Left ventricle myocardium inferior (tissue), 1 donor: ENCODE results near the gene HIPK3. TPM values are rescaled to one million over a fixed set of nuclear protein-coding genes. Genes with fewer than 3 reads are reported as not detected.
"Not testable (repeated sequence)": the region's sequence is repeated elsewhere in the genome, so short reads cannot be mapped to it uniquely, and the experiment has no call there.

Experiments used
- DNase-seq: peaks from one replicate; pipeline ENCODE4 v3.0.0-alpha.2; 2020
- H3K27ac ChIP-seq: fragments of 200-600 bp; replicated peaks from 2 replicates; pipeline ENCODE4 v1.8.0; 2021
- H3K27me3 ChIP-seq: fragments of 200-600 bp; 2 replicates; pipeline ENCODE4 v1.8.0; 2021; ENCODE audit warnings: low read depth
- H3K36me3 ChIP-seq: fragments of 200-600 bp; 2 replicates; pipeline ENCODE4 v1.8.0; 2021
- H3K4me1 ChIP-seq: fragments of 200-600 bp; 2 replicates; pipeline ENCODE4 v1.8.0; 2021
- H3K4me3 ChIP-seq: fragments of 200-600 bp; 2 replicates; pipeline ENCODE4 v1.8.0; 2021; ENCODE audit warnings: mild to moderate bottlenecking, moderate library complexity
- H3K9me3 ChIP-seq: fragments of 200-600 bp; replicated peaks from 2 replicates; pipeline ENCODE4 v1.8.0; 2021
- intact Hi-C: fragments of 100-400 bp; cut with micrococcal nuclease; formaldehyde crosslinking; loops from one replicate; pipeline ENCODE4 v1.11.0; 2022
- total RNA-seq: library from RNA; stranded (reverse); fragmentation: NEBNext Ultra II Directional; extraction: Animal tissue kit (Norgen Biotek cat#: 25700); gene quantifications from one replicate; pipeline ENCODE4 v1.2.1, GENCODE V29; 2021
- TF ChIP-seq, protein P1 (sequence below): fragments of 200-600 bp; IDR thresholded peaks from 2 replicates; pipeline ENCODE4 v1.8.0; 2021; ENCODE audit warnings: antibody characterized with exemption, mild to moderate bottlenecking, borderline replicate concordance
- donor health status: DM: no; HTN: yes; CAD: no; lungs with severe emphysema.

The HIPK3 gene
- total RNA-seq, 1 donor from 2014 or later = 247 TPM

DNA sequence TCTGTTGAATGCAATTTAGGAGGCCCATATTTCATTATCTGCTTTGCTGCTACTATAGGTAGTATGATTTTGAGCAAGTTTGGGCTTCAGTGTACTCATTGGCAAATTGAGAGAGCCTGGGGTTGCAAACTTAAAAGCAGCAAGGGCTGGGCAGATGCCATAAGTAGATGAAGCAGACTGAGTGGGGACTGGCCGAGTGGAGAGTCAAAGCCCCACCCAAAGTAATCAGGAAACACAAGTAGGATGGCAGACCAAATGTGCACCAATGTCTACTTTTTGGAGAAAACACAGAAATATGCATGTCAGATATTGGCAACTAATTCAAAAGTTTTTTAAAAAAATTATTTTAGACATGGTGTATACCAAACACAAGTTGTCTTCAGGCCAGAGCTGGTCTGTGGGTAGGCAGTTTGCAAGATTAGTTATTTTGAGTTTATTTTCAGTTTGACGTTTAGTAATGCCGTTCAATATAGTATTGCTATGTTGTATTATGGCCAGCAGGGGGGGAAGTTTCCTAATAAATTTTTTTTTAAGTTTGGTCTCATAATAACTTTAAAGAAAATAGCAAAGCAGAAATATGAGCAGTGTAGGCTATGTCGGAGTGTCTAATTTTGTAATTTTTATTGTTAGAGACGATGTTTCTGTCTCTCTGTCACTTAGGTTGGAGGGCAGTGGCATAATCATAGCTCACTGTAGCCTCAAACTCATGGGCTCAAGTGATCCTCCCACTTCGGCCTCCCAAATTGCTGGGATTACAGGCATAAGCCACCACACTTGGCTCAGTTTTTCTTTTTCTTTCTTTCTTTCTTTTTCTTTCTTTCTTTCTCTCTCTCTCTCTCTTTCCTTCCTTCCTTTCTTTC is 105.1 kb downstream of the HIPK3 start:
- H3K9me3 ChIP-seq = no peaks in the 10 kb centered on the region
- intact Hi-C loops = loop anchor here (5.0 kb wide), 2 partner anchors 325 to 380 kb away; no protein-coding TSS in a partner anchor
- no peak overlapping the region for H3K4me3 ChIP-seq
- no peaks in the 10 kb centered on the region for H3K36me3 ChIP-seq
- DNase-seq = no peak
- TF ChIP-seq, protein P1, sequence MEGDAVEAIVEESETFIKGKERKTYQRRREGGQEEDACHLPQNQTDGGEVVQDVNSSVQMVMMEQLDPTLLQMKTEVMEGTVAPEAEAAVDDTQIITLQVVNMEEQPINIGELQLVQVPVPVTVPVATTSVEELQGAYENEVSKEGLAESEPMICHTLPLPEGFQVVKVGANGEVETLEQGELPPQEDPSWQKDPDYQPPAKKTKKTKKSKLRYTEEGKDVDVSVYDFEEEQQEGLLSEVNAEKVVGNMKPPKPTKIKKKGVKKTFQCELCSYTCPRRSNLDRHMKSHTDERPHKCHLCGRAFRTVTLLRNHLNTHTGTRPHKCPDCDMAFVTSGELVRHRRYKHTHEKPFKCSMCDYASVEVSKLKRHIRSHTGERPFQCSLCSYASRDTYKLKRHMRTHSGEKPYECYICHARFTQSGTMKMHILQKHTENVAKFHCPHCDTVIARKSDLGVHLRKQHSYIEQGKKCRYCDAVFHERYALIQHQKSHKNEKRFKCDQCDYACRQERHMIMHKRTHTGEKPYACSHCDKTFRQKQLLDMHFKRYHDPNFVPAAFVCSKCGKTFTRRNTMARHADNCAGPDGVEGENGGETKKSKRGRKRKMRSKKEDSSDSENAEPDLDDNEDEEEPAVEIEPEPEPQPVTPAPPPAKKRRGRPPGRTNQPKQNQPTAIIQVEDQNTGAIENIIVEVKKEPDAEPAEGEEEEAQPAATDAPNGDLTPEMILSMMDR = peak; percentile 77
- peaks cover 11% of the 10 kb centered on the region for H3K4me1 ChIP-seq
- H3K27me3 ChIP-seq = no peaks in the 10 kb centered on the region
- H3K27ac ChIP-seq = no peak overlapping the region

DNA sequence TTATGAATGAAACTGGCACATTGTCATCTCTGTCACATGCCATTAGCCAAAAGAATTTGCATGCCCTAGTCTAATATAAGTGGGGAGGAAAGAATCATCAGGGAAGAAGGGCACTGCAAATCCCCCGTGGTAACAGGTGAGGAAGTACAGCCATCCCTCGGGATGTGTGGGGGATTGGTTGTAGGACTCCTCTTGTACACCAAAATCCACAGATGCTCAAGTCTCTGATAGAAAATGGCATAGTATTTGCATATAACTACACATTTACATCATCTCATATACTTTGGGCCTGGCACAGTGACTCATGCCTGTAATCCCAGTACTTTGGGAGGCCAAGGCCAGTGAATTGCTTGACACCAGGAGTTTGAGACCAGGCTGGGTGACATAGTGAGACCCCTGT is 109.7 kb downstream of the HIPK3 start:
- intact Hi-C loops = no loop called here
- TF ChIP-seq, protein P1 = no peak
- Histone ChIP-seq H3K27me3 (peaks cover 5% of the 10 kb centered on the region), H3K4me3 (no peak overlapping the region), H3K36me3 (no peaks in the 10 kb centered on the region), H3K4me1 (peaks cover 3% of the 10 kb centered on the region), H3K27ac (no peak overlapping the region), H3K9me3 (no peaks in the 10 kb centered on the region)
- no peak for DNase-seq

DNA sequence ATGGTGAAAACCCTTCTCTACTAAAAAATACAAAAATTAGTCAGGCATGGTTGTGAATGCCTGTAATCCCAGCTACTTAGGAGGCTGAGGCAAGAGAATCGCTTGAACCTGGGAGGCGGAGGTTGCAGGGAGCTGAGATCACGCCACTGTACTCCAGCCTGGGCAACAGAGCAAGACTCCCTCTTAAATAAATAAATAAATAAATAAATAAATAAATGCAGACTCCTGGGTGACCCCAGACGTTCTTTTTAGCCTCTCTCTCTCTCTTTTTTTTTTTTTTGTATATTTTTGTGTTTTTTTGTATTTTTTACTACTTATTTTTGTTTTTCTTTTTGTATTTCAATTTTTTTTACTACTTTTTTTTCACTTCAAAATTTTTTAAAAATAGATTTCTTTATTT is 111.3 kb downstream of the HIPK3 start:
- intact Hi-C loops, H3K27ac ChIP-seq, H3K9me3 ChIP-seq, H3K4me3 ChIP-seq, H3K36me3 ChIP-seq, DNase-seq, H3K4me1 ChIP-seq: not testable (repeated sequence)
- peaks cover 11% of the 10 kb centered on the region for H3K27me3 ChIP-seq

DNA sequence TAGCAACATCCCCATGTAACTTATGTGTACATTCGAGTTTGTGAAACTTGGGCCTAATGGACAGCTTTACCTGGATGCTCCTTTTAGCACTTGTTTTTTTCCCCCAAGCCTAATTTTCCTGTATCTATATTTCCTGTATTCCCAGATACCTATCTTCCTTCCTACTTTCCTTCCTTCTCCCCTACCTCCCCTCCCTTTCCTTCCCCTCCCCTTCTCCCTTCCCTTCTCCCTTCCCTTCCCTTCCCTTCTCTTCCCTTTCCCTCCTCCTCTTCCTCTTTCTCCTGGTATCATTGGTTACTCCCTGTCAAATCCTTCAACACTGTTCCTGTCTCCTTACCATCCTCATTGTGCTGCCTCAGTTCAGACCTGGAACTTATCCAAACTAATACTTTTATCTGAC is 111.8 kb downstream of the HIPK3 start:
- no peaks in the 10 kb centered on the region for H3K9me3 ChIP-seq
- no peak overlapping the region for H3K4me3 ChIP-seq
- TF ChIP-seq, protein P1 = no peak
- DNase-seq = no peak
- no peaks in the 10 kb centered on the region for H3K36me3 ChIP-seq
- peaks cover 16% of the 10 kb centered on the region for H3K27me3 ChIP-seq
- H3K27ac ChIP-seq = no peak overlapping the region
- no peaks in the 10 kb centered on the region for H3K4me1 ChIP-seq
- intact Hi-C loops = no loop called here

DNA sequence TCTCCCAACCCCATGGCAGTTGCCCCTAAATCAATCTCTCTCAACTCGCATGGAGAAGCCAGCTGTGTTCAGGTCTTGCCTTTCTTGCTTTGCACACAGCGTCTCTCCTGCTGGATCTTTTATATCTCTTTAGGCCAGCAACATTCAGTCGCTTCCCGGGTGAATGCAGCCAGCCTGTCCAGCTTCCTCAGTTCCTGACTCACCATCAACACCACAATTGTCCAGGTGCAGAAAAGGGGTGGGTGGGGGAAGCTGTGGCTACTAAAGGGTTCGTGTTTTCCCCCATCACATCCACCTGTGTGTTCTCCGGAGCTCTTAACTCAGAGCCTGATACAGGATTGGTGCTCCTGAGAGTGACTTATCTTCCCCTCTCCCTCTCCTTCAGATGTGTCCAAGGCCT is 116.5 kb downstream of the HIPK3 start:
- no peaks in the 10 kb centered on the region for H3K36me3 ChIP-seq
- peaks cover 53% of the 10 kb centered on the region for H3K27me3 ChIP-seq
- H3K27ac ChIP-seq = no peak overlapping the region
- no peak overlapping the region for H3K4me3 ChIP-seq
- peaks cover 12% of the 10 kb centered on the region for H3K4me1 ChIP-seq
- TF ChIP-seq, protein P1 = no peak
- no peak for DNase-seq
- intact Hi-C loops = no loop called here
- H3K9me3 ChIP-seq = no peaks in the 10 kb centered on the region

DNA sequence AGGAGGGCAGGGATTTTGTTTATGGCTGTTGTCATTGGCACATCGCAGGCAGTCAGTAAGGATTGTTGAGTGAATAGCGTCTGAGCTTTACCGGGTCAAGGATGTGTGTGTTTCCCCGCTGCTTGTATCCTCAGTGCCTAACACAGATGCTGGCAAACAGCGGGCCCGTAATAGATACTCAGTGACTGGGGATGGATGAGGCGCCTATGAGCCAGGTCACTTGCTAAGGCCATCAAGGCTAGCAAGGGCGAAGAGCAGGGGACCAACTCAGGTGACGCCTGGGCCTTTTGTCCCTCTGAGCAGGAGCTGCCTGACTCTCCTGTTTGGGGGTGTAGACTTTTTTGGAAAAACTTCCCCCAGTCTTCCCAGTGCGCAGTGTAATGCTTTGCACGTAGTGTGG is 118.1 kb downstream of the HIPK3 start:
- peaks cover 12% of the 10 kb centered on the region for H3K4me1 ChIP-seq
- intact Hi-C loops = no loop called here
- TF ChIP-seq, protein P1 = no peak
- H3K36me3 ChIP-seq = no peaks in the 10 kb centered on the region
- no peaks in the 10 kb centered on the region for H3K9me3 ChIP-seq
- peak overlapping the region; percentile 65 for H3K4me3 ChIP-seq
- H3K27me3 ChIP-seq = peaks cover 53% of the 10 kb centered on the region
- no peak overlapping the region for H3K27ac ChIP-seq
- no peak for DNase-seq
